ENCODE measurements around the gene PPARGC1A. TPM values are rescaled to one million over a fixed set of nuclear protein-coding genes. Genes with fewer than 3 reads are reported as not detected.
A peak's percentile ranks its signal among the peaks of the same experiment; 100 is the strongest.

PPARGC1A gene
- total and polyA plus RNA-seq, 2 of the 13 experiments (the other 11 are each of a cell fraction or from before 2014, with no cell fraction given): 20.7 to 37.3 TPM

DNA sequence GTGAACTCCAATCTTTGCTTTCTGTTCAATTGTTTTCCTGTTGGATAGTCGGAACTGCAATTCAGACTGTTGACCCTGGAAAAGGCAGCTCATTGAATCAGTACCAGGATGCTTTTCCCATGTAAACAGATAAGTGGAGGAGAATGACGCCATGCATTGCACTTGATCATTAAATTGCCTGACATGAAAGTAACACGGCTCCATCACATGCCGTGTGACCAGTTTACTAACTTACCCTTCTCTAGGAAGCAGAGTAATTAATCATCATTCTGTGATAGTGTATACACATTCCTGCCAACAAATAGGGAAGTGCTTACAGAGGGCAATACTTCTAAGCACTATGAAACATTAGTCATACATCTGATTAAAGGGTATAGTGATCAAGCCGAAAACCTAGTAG, 101.4 kb downstream of the PPARGC1A start:
- ATAC-seq: peak; percentile 75
- DNase-seq (ENCODE audit: low spot score): peak; percentile 47
- BruUV-seq (replicated peaks): no TSS peak
- intact Hi-C loops (cut with micrococcal nuclease; ENCODE audit: unreplicated experiment): loop anchor here (2.0 to 10.0 kb wide), 2 partner anchors 22 to 96 kb away; no protein-coding TSS in a partner anchor
- no peak overlapping the region for H3K9ac ChIP-seq (ENCODE audit: insufficient read depth, low read depth, low read length)
- no peaks in the 10 kb centered on the region for H3K27me3 ChIP-seq (ENCODE audit: control insufficient read depth in 1 of 2, insufficient read depth in 2 of 2, low read length in 2 of 2)
- H3K9me3 ChIP-seq (ENCODE audit: low read length): no peaks in the 10 kb centered on the region
- no peaks in the 10 kb centered on the region for H3K79me2 ChIP-seq (ENCODE audit: insufficient read depth, low read length)
- FAIRE-seq: peak; percentile 34
- H3K36me3 ChIP-seq (replicated peaks in 1 of 2; ENCODE audit: control insufficient read depth in 1 of 2, insufficient read depth in 2 of 2, low read length in 2 of 2): 0 out of 5 replicates have a peak, but pooled peaks cover 0 to 2% of the 10 kb centered on the region in 2 experiments
- in situ Hi-C loops (cut with HindIII; ENCODE audit: extremely low pct_ligation_motif_present, low pct_unique_long_range_greater_than_20kb): no loop called here
- peak overlapping the region; percentile 22 for H3K4me2 ChIP-seq (ENCODE audit: low read depth, low read length)
- no peak overlapping the region for H3K4me3 ChIP-seq (replicated peaks in 1 of 3; ENCODE audit: insufficient read depth in 1 of 3, low read depth in 2 of 3, low read length in 3 of 3)
- no peak for TF ChIP-seq SOX6 (IDR thresholded peaks at IDR 0.05)
- TF ChIP-seq SOX6 (CRISPR knock-in tag; IDR thresholded peaks at IDR 0.05): peak; percentile 49
- peak; percentile 8; the same call in 1 of the 2 replicates for TF ChIP-seq FOSL2 (CRISPR knock-in tag; IDR thresholded peaks at IDR 0.05)
- no peak for TF ChIP-seq MXD1 (CRISPR knock-in tag; IDR thresholded peaks at IDR 0.05)
- no peak for TF ChIP-seq TBP (CRISPR knock-in tag; IDR thresholded peaks at IDR 0.05)
- peak; percentile 6 for TF ChIP-seq TEAD3 (CRISPR knock-in tag; optimal IDR thresholded peaks at IDR 0.05; ENCODE audit: borderline replicate concordance)
- TF ChIP-seq ZNF766 (CRISPR knock-in tag; IDR thresholded peaks at IDR 0.05; ENCODE audit: borderline replicate concordance): no peak
- peak; percentile 24; the same call in 1 of the 2 replicates for TF ChIP-seq ZNF609 (CRISPR knock-in tag; IDR thresholded peaks at IDR 0.05; ENCODE audit: borderline replicate concordance)
- no peak for TF ChIP-seq ZNF382 (CRISPR knock-in tag; IDR thresholded peaks at IDR 0.05; ENCODE audit: borderline replicate concordance)
- TF ChIP-seq ASH2L (IDR thresholded peaks at IDR 0.05; ENCODE audit: insufficient read length, low read depth, low read length): peak; percentile 0
- H2AFZ ChIP-seq (ENCODE audit: low read length): no peak overlapping the region
- CTCF ChIA-PET (ENCODE audit: low intra/inter-chr PET ratio, low total read pairs): no interaction called here
- 17% methylated on average over 5 of the region's 5 CpGs for WGBS (ENCODE audit: low lambda C conversion rate)
- POLR2A ChIA-PET: interaction anchor here (1.2 kb wide), 1 partner anchor 101 kb away, joined by 6 read pairs; the partner anchor contains the start of gene PPARGC1A
- H3K4me1 ChIP-seq (ENCODE audit: insufficient read depth, low read length): peaks cover 32% of the 10 kb centered on the region
- peak overlapping the region; percentile 7 for H3K27ac ChIP-seq (ENCODE audit: extremely low read length, insufficient read depth, low read length)
- no peaks in the 10 kb centered on the region for H4K20me1 ChIP-seq (ENCODE audit: insufficient read depth, low read length)

Data from HepG2 (cell line).